H1 (cell line): ENCODE measurements around the gene ANKRD6. TPM values are rescaled to one million over a fixed set of nuclear protein-coding genes. Genes with fewer than 3 reads are reported as not detected.

Experiments used
- CTCF ChIA-PET: fragments of 300-600 bp; sonication (Branson Sonifier 250); formaldehyde crosslinking; loops from one replicate; lab custom pipeline; 2021; ENCODE audit not compliant: partially characterized antibody; lab: Charles Lee
- POLR2A ChIA-PET: fragments of 300-600 bp; sonication (Branson Sonifier 250); formaldehyde crosslinking; loops from one replicate; lab custom pipeline; 2021; ENCODE audit warnings: inconsistent platforms; ENCODE audit not compliant: partially characterized antibody; lab: Charles Lee
- DNase-seq, 2 experiments: peaks; one replicate each; pipeline versions ENCODE4 v3.0.0 to v3.0.0-alpha.2; 2010 to 2022; ENCODE audit warnings: low spot score in 2 of 2, low read depth in 1 of 2, mixed read lengths in 1 of 2
- FAIRE-seq: peaks from 2 replicates; lab custom pipeline; 2011; peaks lifted over from hg19 to GRCh38; lab: Jason Lieb, UNC
- H2AFZ ChIP-seq: 2 replicates; pipeline ENCODE4 v1.8.1; 2012; ENCODE audit warnings: low read length, inconsistent platforms
- H2AK5ac ChIP-seq: 2 replicates; pipeline ENCODE4 v1.6.1; 2013; ENCODE audit warnings: low read depth, low read length
- H2BK120ac ChIP-seq: replicated peaks from 2 replicates; pipeline ENCODE3; 2013; ENCODE audit warnings: low read depth, low read length, inconsistent platforms
- H2BK12ac ChIP-seq: 2 replicates; pipeline ENCODE4 v1.6.1; 2013; ENCODE audit warnings: low read depth, low read length
- H2BK15ac ChIP-seq: 2 replicates; pipeline ENCODE4 v1.6.1; 2013; ENCODE audit warnings: low read length
- H2BK20ac ChIP-seq: 2 replicates; pipeline ENCODE4 v1.6.1; 2013; ENCODE audit warnings: low read length
- H2BK5ac ChIP-seq: 2 replicates; pipeline ENCODE4 v1.6.1; 2013; ENCODE audit warnings: low read depth, low read length
- H3K14ac ChIP-seq: 2 replicates; pipeline ENCODE4 v1.6.1; 2013; ENCODE audit warnings: inconsistent platforms; ENCODE audit not compliant: insufficient read length
- H3K18ac ChIP-seq: 2 replicates; pipeline ENCODE4 v1.6.1; 2013; ENCODE audit warnings: low read length; ENCODE audit errors: extremely low read depth
- H3K23ac ChIP-seq: 2 replicates; pipeline ENCODE4 v1.6.1; 2013; ENCODE audit warnings: inconsistent platforms; ENCODE audit not compliant: insufficient read length
- H3K23me2 ChIP-seq: 2 replicates; pipeline ENCODE4 v1.6.1; 2013; ENCODE audit warnings: low read depth, low read length
- H3K27ac ChIP-seq: 2 replicates; pipeline ENCODE4 v1.6.1; 2011; ENCODE audit warnings: low read depth, low read length, inconsistent platforms
- H3K27me3 ChIP-seq, 4 experiments: replicated peaks in 1 of 4; 1 replicate in 1 of 4; 2 replicates in 3 of 4; pipeline versions ENCODE4 v1.6.1 to v1.8.1; 2011 to 2013; ENCODE audit warnings: low read length in 3 of 4, mild to moderate bottlenecking in 3 of 4, inconsistent platforms in 2 of 4, mixed read lengths in 2 of 4, moderate library complexity in 1 of 4; ENCODE audit not compliant: control insufficient read depth in 3 of 4, insufficient read depth in 3 of 4; ENCODE audit errors: extremely low read depth in 1 of 4
- H3K36me3 ChIP-seq, 4 experiments: 2 replicates each; pipeline versions ENCODE4 v1.6.1 to v1.8.1; 2011 to 2013; ENCODE audit warnings: mild to moderate bottlenecking in 4 of 4, low read length in 3 of 4, moderate library complexity in 2 of 4, control low read depth in 1 of 4, inconsistent platforms in 1 of 4; ENCODE audit not compliant: insufficient read depth in 4 of 4, control insufficient read depth in 2 of 4
- H3K4ac ChIP-seq: replicated peaks from 2 replicates; pipeline ENCODE3; 2013; ENCODE audit warnings: low read length, low read depth, mixed read lengths, inconsistent platforms; ENCODE audit not compliant: insufficient read length
- H3K4me1 ChIP-seq, 4 experiments: replicated peaks in 1 of 4; 1 replicate in 1 of 4; 2 replicates in 3 of 4; pipeline versions ENCODE4 v1.6.1 to v1.8.1; 2011 to 2013; ENCODE audit warnings: low read length in 3 of 4, inconsistent platforms in 2 of 4, mixed read lengths in 1 of 4; ENCODE audit not compliant: insufficient read depth in 4 of 4, control insufficient read depth in 3 of 4
- H3K4me2 ChIP-seq, 2 experiments: 2 replicates each; pipeline versions ENCODE4 v1.6.1 to v1.8.1; 2011 to 2013; ENCODE audit warnings: low read depth in 2 of 2, low read length in 2 of 2, control low read depth in 1 of 2, inconsistent platforms in 1 of 2, mild to moderate bottlenecking in 1 of 2; ENCODE audit not compliant: insufficient read depth in 1 of 2
- H3K4me3 ChIP-seq, 4 experiments: fragments of 200-600, 300-600 bp in 1 of 4; sonication (generic), shearing (Covaris generic), sonication (Bioruptor Twin) in 1 of 4; 2 replicates each; pipeline versions ENCODE4 v1.5.1 to v1.8.1; 2011 to 2016; ENCODE audit warnings: low read length in 4 of 4, low read depth in 3 of 4, control low read depth in 2 of 4, inconsistent platforms in 2 of 4, mild to moderate bottlenecking in 2 of 4, mixed read lengths in 1 of 4, moderate library complexity in 1 of 4; ENCODE audit not compliant: insufficient read depth in 2 of 4; ENCODE audit errors: extremely low read depth in 1 of 4
- H3K56ac ChIP-seq: replicated peaks from 2 replicates; pipeline ENCODE3; 2013; ENCODE audit warnings: low read depth, mild to moderate bottlenecking, mixed read lengths, low read length, inconsistent platforms; ENCODE audit not compliant: insufficient read length
- H3K79me1 ChIP-seq: 2 replicates; pipeline ENCODE4 v1.6.1; 2013; ENCODE audit warnings: low read depth, low read length, control low read depth
- H3K79me2 ChIP-seq, 2 experiments: 2 replicates each; pipeline versions ENCODE4 v1.6.1 to v1.8.1; 2012 to 2013; ENCODE audit warnings: low read length in 2 of 2, mild to moderate bottlenecking in 2 of 2, inconsistent platforms in 1 of 2; ENCODE audit not compliant: insufficient read depth in 2 of 2, control insufficient read depth in 1 of 2
- H3K9ac ChIP-seq, 4 experiments: replicated peaks in 1 of 4; 1 replicate in 1 of 4; 2 replicates in 3 of 4; pipeline versions ENCODE4 v1.6.1 to v1.8.1; 2011 to 2013; ENCODE audit warnings: low read depth in 3 of 4, low read length in 3 of 4, control low read depth in 2 of 4, mild to moderate bottlenecking in 2 of 4, moderate library complexity in 2 of 4, inconsistent platforms in 1 of 4; ENCODE audit errors: extremely low read depth in 1 of 4
- H3K9me3 ChIP-seq, 2 experiments: 2 replicates each; pipeline versions ENCODE4 v1.6.1 to v1.8.1; 2012 to 2013; ENCODE audit warnings: mild to moderate bottlenecking in 2 of 2, moderate library complexity in 2 of 2, control low read depth in 1 of 2, inconsistent platforms in 1 of 2, low read depth in 1 of 2, low read length in 1 of 2, mixed read lengths in 1 of 2; ENCODE audit not compliant: insufficient read depth in 2 of 2
- H4K20me1 ChIP-seq, 2 experiments: replicated peaks in 1 of 2; 2 replicates each; pipeline versions ENCODE3 to v1.8.1; 2011 to 2013; ENCODE audit warnings: inconsistent platforms in 2 of 2, low read length in 2 of 2, mild to moderate bottlenecking in 1 of 2; ENCODE audit not compliant: insufficient read depth in 2 of 2, control insufficient read depth in 1 of 2
- H4K5ac ChIP-seq: 2 replicates; pipeline ENCODE4 v1.6.1; 2013; ENCODE audit warnings: low read length, low read depth, mixed read lengths, inconsistent platforms; ENCODE audit not compliant: insufficient read length
- H4K8ac ChIP-seq: 2 replicates; pipeline ENCODE4 v1.8.0; 2013; ENCODE audit warnings: mild to moderate bottlenecking, moderate library complexity, low read length, inconsistent platforms; ENCODE audit not compliant: insufficient read depth; ENCODE audit errors: extremely low read depth
- H4K91ac ChIP-seq: replicated peaks from 2 replicates; pipeline ENCODE3; 2013; ENCODE audit warnings: low read length, mixed read lengths, inconsistent platforms; ENCODE audit not compliant: insufficient read length
- WGBS, 2 experiments: shearing (Covaris generic) in 1 of 2; methylation state at CpG; one replicate each; pipeline versions ENCODE4 v1.1.6 to v1.1.7; 2013 to 2015; ENCODE audit warnings: low lambda C conversion rate in 2 of 2, mixed read lengths in 2 of 2, inconsistent platforms in 1 of 2, low coverage in 1 of 2, missing lambda C conversion rate in 1 of 2; ENCODE audit not compliant: insufficient replicate concordance in 2 of 2, insufficient coverage in 1 of 2, insufficient read length in 1 of 2; ENCODE audit errors: extremely low coverage in 1 of 2, missing lambda C conversion rate in 1 of 2; 5-methylcytosine and 5-hydroxymethylcytosine counted together
- polyA plus RNA-seq, 7 experiments: library from polyadenylated mRNA; depleted of rRNA in 3 of 7; stranded (reverse) in 5 of 7; unstranded in 2 of 7; fragments of >200 nt in 5 of 7; fragments of 200-250 nt in 2 of 7; gene quantifications; 1 replicate in 5 of 7; 2 replicates in 1 of 7; 4 replicates in 1 of 7; pipeline versions ENCODE4 v1.2.1 to v1.2.3, GENCODE V29; 2011 to 2013; ENCODE audit warnings: missing spikeins in 2 of 7, mixed read lengths in 2 of 7
- total RNA-seq: library from RNA; stranded (reverse); fragmentation: NEBNext Ultra II Directional; extraction: Animal tissue kit (Norgen Biotek cat#: 25700); gene quantifications from 2 replicates; pipeline ENCODE4 v1.2.1, GENCODE V29; 2021

The ANKRD6 gene
- total and polyA plus RNA-seq, 2 of the 8 experiments (the other 6 are each of a cell fraction or from before 2014, with no cell fraction given): 5.9 to 12.8 TPM

- FAIRE-seq (no peak), DNase-seq (no peak)
- ChIA-PET CTCF (interaction anchor here (0.6 to 1.6 kb wide), 6 partner anchors 10 to 133 kb away, joined by 3 to 5 read pairs (median 4); no protein-coding TSS in a partner anchor), POLR2A (interaction anchor here (0.6 kb wide), 1 partner anchor 54 kb away, joined by 3 read pairs; no protein-coding TSS in a partner anchor)
- Histone ChIP-seq H3K79me1 (no peaks in the 10 kb centered on the region; the same call in 1 of the 2 replicates), H3K79me2 (no peaks in the 10 kb centered on the region), H3K27ac (no peak overlapping the region), H3K4me2 (no peak overlapping the region), H3K4ac (no peak overlapping the region), H3K4me1 (no peaks in the 10 kb centered on the region), H3K4me3 (no peak overlapping the region), H3K9ac (no peak overlapping the region), H2BK120ac (no peak overlapping the region), H4K8ac (no peak overlapping the region), H3K23ac (no peak overlapping the region), H2BK20ac (no peak overlapping the region), H2AFZ (no peak overlapping the region; the same call in 1 of the 2 replicates), H3K36me3 (no peaks in the 10 kb centered on the region), H3K27me3 (no peaks in the 10 kb centered on the region), H4K20me1 (no peaks in the 10 kb centered on the region), H3K9me3 (no peaks in the 10 kb centered on the region), H2AK5ac (no peak overlapping the region), H3K14ac (no peak overlapping the region), H3K23me2 (no peaks in the 10 kb centered on the region; the same call in 1 of the 2 replicates), H4K5ac (no peak overlapping the region), H2BK15ac (no peak overlapping the region), H2BK5ac (no peak overlapping the region), H2BK12ac (no peak overlapping the region), H4K91ac (no peak overlapping the region), H3K18ac (no peak overlapping the region), H3K56ac (no peak overlapping the region)
- WGBS, 2 experiments: 93% methylated on average over 3 of the region's 4 CpGs; no CpG with 5 or more reads in 1 of the 2 experiments
Measured at GRCh38 chr6:89471287-89471867, 38.4 kb downstream of the ANKRD6 start.
